Measurements from ENCODE around the gene CCDC195. TPM values are rescaled to one million over a fixed set of nuclear protein-coding genes. Genes with fewer than 3 reads are reported as not detected.

The CCDC195 gene
- total RNA-seq, 1 experiment from 2014 or later: not detected

- TF ChIP-seq EZH2phosphoT487 (IDR thresholded peaks at IDR 0.05; ENCODE audit: borderline replicate concordance, low read length) (no peak), EZH2 (IDR thresholded peaks at IDR 0.05; ENCODE audit: low read length, unreplicated experiment) (no peak), CTCF (conservative IDR thresholded peaks at IDR 0.05; ENCODE audit: low read depth, low read length) (no peak)
- Histone ChIP-seq H3K36me3 (ENCODE audit: low read depth, low read length) (no peaks in the 10 kb centered on the region), H3F3A (ENCODE audit: low read length, unreplicated experiment) (no peaks in the 10 kb centered on the region), H2AFZ (ENCODE audit: low read length) (no peak overlapping the region), H3K27ac (ENCODE audit: low read length) (no peak overlapping the region), H3K79me2 (ENCODE audit: low read length) (no peaks in the 10 kb centered on the region), H3K9me3 (ENCODE audit: low read length) (0 out of 2 replicates have a peak, but pooled peaks cover 4% of the 10 kb centered on the region), H3K27me3 (ENCODE audit: low read length) (no peaks in the 10 kb centered on the region), H3K4me2 (ENCODE audit: low read length) (no peak overlapping the region), H4K20me1 (ENCODE audit: low read length) (no peaks in the 10 kb centered on the region), H3K4me1 (ENCODE audit: insufficient read depth, low read length) (no peaks in the 10 kb centered on the region), H3K9me2 (replicated peaks; ENCODE audit: low read length) (no peaks in the 10 kb centered on the region), H3K4me3 (ENCODE audit: low read length) (no peak overlapping the region), H3K9ac (ENCODE audit: low read length) (no peak overlapping the region)
- intact Hi-C loops (cut with micrococcal nuclease): no loop called here
- POLR2A ChIA-PET (ENCODE audit: unreplicated experiment): interaction anchor here (0.5 kb wide), 1 partner anchor 60 kb away, joined by 3 read pairs; no protein-coding TSS in a partner anchor
- BruUV-seq (replicated peaks): no TSS peak
- CTCF ChIA-PET: no interaction called here
- ATAC-seq (no peak), DNase-seq (no peak)
Measured at GRCh38 chr2:224731665-224732064, 15.5 kb upstream of the CCDC195 start.

- Histone ChIP-seq H3K4me3 (ENCODE audit: low read length) (no peak overlapping the region), H3K4me1 (ENCODE audit: insufficient read depth, low read length) (no peaks in the 10 kb centered on the region), H3K4me2 (ENCODE audit: low read length) (no peak overlapping the region), H2AFZ (ENCODE audit: low read length) (no peak overlapping the region), H3K79me2 (ENCODE audit: low read length) (no peaks in the 10 kb centered on the region), H3K9me3 (ENCODE audit: low read length) (0 out of 2 replicates have a peak, but pooled peaks cover 4% of the 10 kb centered on the region), H3K36me3 (ENCODE audit: low read depth, low read length) (no peaks in the 10 kb centered on the region), H3K27ac (ENCODE audit: low read length) (no peak overlapping the region), H3K27me3 (ENCODE audit: low read length) (no peaks in the 10 kb centered on the region), H3F3A (ENCODE audit: low read length, unreplicated experiment) (no peaks in the 10 kb centered on the region), H4K20me1 (ENCODE audit: low read length) (no peaks in the 10 kb centered on the region), H3K9me2 (replicated peaks; ENCODE audit: low read length) (no peaks in the 10 kb centered on the region), H3K9ac (ENCODE audit: low read length) (no peak overlapping the region)
- ChIA-PET POLR2A (ENCODE audit: unreplicated experiment) (no interaction called here), CTCF (no interaction called here)
- ATAC-seq: no peak
- TF ChIP-seq CTCF (conservative IDR thresholded peaks at IDR 0.05; ENCODE audit: low read depth, low read length) (no peak), EZH2 (IDR thresholded peaks at IDR 0.05; ENCODE audit: low read length, unreplicated experiment) (no peak), EZH2phosphoT487 (IDR thresholded peaks at IDR 0.05; ENCODE audit: borderline replicate concordance, low read length) (no peak)
- no peak for DNase-seq
- BruUV-seq (replicated peaks): no TSS peak
- intact Hi-C loops (cut with micrococcal nuclease): no loop called here
Measured at GRCh38 chr2:224729435-224729834, 13.3 kb upstream of the CCDC195 start.

GRCh38 chr2:224724331-224724730, 8.2 kb upstream of the CCDC195 start:
- Histone ChIP-seq H2AFZ (ENCODE audit: low read length) (no peak overlapping the region), H3K27me3 (ENCODE audit: low read length) (no peaks in the 10 kb centered on the region), H4K20me1 (ENCODE audit: low read length) (no peaks in the 10 kb centered on the region), H3K9ac (ENCODE audit: low read length) (no peak overlapping the region), H3F3A (ENCODE audit: low read length, unreplicated experiment) (no peaks in the 10 kb centered on the region), H3K79me2 (ENCODE audit: low read length) (no peaks in the 10 kb centered on the region), H3K9me3 (ENCODE audit: low read length) (0 out of 2 replicates have a peak, but pooled peaks cover 4% of the 10 kb centered on the region), H3K9me2 (replicated peaks; ENCODE audit: low read length) (no peaks in the 10 kb centered on the region), H3K4me1 (ENCODE audit: insufficient read depth, low read length) (no peaks in the 10 kb centered on the region), H3K27ac (ENCODE audit: low read length) (no peak overlapping the region), H3K4me2 (ENCODE audit: low read length) (no peak overlapping the region), H3K36me3 (ENCODE audit: low read depth, low read length) (no peaks in the 10 kb centered on the region), H3K4me3 (ENCODE audit: low read length) (no peak overlapping the region)
- ATAC-seq (no peak), DNase-seq (no peak)
- no TSS peak for BruUV-seq (replicated peaks)
- intact Hi-C loops (cut with micrococcal nuclease): no loop called here
- CTCF ChIA-PET: no interaction called here
- TF ChIP-seq EZH2 (IDR thresholded peaks at IDR 0.05; ENCODE audit: low read length, unreplicated experiment) (no peak), CTCF (conservative IDR thresholded peaks at IDR 0.05; ENCODE audit: low read depth, low read length) (no peak), EZH2phosphoT487 (IDR thresholded peaks at IDR 0.05; ENCODE audit: borderline replicate concordance, low read length) (no peak)
- POLR2A ChIA-PET (ENCODE audit: unreplicated experiment): no interaction called here

Data from PC-3 (cell line).